WTC11 (cell line): Measurements from ENCODE around the gene OR10A6.

ENCODE experiments used
- CREM ChIP-seq: sonication (generic); formaldehyde crosslinking; IDR thresholded peaks from 2 replicates; pipeline ENCODE4 v1.8.1; 2022; ENCODE audit warnings: mild to moderate bottlenecking, missing genetic modification reagents, moderate library complexity
- ESRRA ChIP-seq: sonication (generic); formaldehyde crosslinking; IDR thresholded peaks from 2 replicates; pipeline ENCODE4 v1.8.1; 2022; ENCODE audit warnings: mild to moderate bottlenecking, missing genetic modification reagents, borderline replicate concordance
- TF ChIP-seq, protein P1 (sequence below): fragments of 200-600 bp; IDR thresholded peaks from 2 replicates; pipeline ENCODE4 v1.8.0; 2022; ENCODE audit warnings: antibody characterized with exemption
- TF ChIP-seq, protein P2 (sequence below): sonication (generic); formaldehyde crosslinking; IDR thresholded peaks from 2 replicates; pipeline ENCODE4 v1.8.0; 2022; ENCODE audit warnings: missing genetic modification reagents
- TF ChIP-seq, protein P3 (sequence below): sonication (generic); formaldehyde crosslinking; IDR thresholded peaks from 2 replicates; pipeline ENCODE4 v1.8.0; 2022; ENCODE audit warnings: mild to moderate bottlenecking, missing genetic modification reagents

DNA sequence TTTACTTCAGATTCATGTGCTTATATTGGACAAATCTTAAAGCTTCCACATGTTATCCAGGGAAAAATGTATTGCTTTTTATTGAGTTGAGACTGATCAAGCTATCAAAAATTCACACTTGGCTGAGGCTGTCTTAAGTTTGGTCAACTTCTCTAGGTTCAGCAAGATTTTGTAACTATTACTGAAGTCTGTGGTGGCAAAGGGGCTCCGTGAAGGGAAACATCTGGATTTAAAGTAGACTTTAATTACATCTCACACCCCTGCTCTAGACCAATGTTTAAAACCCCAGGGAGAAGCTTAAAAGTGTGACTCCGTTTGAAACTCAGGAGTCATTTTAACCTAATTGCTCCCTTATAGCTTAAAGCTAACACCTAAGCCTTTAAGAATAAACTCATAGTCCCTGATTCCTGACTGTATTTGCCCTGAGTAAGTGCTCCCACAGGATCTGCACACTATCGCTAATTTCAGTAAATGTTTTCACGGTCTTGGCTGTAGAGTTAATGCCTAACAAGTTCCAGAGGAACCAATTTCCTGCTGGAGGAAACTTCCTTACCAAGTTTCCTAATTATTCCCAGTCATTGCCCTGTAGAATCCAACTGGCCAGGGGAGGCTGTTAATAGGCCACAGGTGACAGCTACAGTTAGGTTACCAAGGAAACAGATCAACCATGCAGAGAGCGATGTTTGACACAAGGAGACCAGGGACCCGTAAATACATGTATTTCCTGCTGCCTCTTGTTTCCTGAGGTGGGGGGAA, 40.5 kb downstream of the OR10A6 start:
- TF ChIP-seq, protein P1, sequence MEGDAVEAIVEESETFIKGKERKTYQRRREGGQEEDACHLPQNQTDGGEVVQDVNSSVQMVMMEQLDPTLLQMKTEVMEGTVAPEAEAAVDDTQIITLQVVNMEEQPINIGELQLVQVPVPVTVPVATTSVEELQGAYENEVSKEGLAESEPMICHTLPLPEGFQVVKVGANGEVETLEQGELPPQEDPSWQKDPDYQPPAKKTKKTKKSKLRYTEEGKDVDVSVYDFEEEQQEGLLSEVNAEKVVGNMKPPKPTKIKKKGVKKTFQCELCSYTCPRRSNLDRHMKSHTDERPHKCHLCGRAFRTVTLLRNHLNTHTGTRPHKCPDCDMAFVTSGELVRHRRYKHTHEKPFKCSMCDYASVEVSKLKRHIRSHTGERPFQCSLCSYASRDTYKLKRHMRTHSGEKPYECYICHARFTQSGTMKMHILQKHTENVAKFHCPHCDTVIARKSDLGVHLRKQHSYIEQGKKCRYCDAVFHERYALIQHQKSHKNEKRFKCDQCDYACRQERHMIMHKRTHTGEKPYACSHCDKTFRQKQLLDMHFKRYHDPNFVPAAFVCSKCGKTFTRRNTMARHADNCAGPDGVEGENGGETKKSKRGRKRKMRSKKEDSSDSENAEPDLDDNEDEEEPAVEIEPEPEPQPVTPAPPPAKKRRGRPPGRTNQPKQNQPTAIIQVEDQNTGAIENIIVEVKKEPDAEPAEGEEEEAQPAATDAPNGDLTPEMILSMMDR: no peak
- TF ChIP-seq ESRRA (CRISPR knock-in tag) (no peak), CREM (CRISPR knock-in tag) (no peak)
- TF ChIP-seq, protein P2, sequence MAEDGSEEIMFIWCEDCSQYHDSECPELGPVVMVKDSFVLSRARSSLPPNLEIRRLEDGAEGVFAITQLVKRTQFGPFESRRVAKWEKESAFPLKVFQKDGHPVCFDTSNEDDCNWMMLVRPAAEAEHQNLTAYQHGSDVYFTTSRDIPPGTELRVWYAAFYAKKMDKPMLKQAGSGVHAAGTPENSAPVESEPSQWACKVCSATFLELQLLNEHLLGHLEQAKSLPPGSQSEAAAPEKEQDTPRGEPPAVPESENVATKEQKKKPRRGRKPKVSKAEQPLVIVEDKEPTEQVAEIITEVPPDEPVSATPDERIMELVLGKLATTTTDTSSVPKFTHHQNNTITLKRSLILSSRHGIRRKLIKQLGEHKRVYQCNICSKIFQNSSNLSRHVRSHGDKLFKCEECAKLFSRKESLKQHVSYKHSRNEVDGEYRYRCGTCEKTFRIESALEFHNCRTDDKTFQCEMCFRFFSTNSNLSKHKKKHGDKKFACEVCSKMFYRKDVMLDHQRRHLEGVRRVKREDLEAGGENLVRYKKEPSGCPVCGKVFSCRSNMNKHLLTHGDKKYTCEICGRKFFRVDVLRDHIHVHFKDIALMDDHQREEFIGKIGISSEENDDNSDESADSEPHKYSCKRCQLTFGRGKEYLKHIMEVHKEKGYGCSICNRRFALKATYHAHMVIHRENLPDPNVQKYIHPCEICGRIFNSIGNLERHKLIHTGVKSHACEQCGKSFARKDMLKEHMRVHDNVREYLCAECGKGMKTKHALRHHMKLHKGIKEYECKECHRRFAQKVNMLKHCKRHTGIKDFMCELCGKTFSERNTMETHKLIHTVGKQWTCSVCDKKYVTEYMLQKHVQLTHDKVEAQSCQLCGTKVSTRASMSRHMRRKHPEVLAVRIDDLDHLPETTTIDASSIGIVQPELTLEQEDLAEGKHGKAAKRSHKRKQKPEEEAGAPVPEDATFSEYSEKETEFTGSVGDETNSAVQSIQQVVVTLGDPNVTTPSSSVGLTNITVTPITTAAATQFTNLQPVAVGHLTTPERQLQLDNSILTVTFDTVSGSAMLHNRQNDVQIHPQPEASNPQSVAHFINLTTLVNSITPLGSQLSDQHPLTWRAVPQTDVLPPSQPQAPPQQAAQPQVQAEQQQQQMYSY: no peak
- TF ChIP-seq, protein P3, sequence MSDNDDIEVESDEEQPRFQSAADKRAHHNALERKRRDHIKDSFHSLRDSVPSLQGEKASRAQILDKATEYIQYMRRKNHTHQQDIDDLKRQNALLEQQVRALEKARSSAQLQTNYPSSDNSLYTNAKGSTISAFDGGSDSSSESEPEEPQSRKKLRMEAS (CRISPR knock-in tag): no peak
